DMS153 treated with DMSO at 0.1 percent for 48 hours (cell line): ENCODE data around the gene ATG9B.
A peak's percentile ranks its signal among the peaks of the same experiment; 100 is the strongest.

Experiments
- DNase-seq: peaks from one replicate; lab custom pipeline; 2025; ENCODE audit not compliant: unreplicated experiment; lab: John Stamatoyannopoulos, UW

The ATG9B gene

GRCh38 chr7:150983893-150984368 lies 40.4 kb downstream of the ATG9B start:
- DNase-seq: no peak

DNA sequence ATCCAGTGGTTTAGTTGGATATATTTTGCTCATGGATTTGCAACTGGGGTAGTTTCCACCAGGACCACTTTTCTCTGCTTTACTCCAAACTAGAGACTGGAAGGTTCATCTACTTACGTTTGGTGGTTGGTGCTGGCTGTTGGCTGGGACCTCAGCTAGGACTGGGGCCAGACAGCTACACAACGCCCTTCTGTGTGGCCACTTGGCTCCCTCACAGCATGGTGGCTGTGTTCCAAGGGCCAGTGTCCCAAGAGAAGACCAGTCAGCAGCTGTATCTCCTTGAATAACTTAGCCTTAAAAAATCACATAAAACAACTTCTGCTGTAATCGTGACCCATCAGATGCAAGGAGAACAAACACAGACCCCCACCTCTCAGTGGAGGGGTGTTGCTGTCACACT lies 41.9 kb downstream of the ATG9B start:
- DNase-seq: no peak

DNA sequence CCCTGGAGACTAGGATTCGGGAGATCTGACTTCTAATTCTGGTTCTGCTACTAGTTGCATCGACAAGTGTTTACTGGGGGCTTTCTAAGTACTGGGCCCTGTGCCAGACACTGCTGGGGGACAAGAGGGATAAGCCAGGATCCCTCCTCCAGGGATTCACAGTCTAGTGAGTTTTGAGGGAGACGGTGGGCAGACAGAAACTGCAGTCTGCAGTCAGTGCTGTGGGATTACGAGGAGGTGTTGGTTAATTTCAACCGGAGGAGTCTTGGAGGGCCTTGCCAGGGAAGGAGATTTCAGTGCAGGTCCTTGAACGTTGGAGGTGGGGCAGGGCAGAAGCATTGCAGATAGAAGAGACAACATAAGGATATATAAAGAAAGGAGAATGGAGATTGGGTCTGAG lies 42.6 kb downstream of the ATG9B start:
- DNase-seq: no peak

DNA sequence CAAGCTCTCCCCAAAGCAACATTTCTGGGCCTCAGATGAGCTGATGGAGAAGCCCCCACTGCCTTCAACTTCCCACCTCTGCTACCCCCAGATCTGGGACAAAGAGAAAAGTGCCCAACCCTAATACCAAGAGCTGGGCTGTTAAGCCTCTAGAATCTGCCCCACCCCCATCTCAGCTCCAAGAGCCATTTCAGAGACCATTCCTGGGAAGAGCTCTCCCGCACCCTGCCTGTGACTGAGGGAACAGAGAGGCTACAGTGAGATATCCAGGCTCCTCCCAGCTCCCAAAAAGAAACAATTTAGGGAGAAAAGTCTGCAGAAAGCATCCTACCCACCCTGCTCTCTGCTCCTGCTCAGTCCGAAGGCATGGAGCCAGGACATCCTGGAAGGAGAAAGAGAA lies 43.6 kb downstream of the ATG9B start:
- DNase-seq: no peak

DNA sequence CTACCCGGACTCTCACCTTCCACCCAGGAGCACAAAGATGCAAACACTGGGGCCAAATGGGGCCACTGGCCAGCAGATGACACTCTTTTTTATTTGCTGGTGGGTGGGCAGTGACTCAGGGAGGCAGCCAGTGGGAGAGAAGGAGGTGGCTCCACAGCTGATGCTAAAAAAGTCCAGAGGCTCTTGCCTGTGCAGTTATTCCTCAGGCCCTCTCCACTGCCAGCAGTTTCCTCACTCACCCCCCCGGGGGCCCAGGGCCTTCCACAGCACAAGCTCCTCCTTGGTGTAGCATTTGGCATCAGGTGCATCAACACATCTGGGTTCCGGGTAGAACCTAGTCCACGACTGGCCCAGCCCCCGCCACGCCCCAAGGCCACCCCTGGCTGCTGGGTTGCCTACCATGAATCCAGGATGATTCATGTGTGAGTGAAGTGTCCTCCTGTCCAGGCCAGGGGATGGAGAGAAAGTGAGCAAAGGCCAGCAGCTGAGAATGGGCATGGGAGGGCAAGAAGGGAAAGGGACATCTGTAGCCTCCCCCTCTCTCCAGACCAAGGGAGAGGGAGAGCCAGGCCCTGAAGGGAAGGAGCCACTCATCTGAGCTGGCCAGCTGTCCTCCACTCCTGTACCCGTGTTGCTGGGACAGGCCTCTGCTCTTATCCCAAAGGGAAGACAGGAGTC lies 44.4 kb downstream of the ATG9B start:
- no peak for DNase-seq

DNA sequence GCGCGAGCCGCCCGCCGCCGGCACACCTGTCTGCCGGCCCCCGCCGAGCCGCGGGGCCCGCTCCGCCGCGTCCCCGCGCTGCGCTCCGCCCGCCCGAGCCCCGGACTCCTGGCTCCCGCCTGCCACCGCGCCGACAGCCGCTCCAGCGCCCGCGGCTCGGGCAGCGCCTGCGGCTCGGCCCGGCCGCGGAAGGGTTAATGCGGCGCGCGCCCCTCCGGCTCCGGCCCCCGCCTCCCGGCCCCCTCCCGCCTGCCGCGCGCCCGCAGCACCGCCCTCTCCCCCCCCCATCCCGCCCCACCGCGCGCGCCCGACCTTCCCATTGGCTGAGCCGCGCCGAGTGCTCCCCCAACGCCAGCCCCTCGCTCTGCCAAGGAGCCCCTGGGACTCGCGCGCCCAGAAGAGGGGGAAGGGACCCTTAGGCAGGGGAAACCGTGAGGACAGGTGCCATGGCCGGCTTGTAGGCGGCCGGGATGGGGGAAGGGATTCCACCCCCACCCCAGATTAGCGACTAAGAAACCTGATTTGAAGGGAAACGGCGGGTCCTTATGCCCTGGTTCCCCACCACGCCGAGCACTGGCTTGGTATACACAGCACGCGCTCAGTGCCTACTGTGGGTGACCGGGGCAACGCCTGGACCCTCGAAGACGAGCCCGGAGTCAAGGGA lies 46.0 kb downstream of the ATG9B start, which contains the start of gene KCNH2:
TSS of gene KCNH2 (minus strand) at position 196 of the 664 bp plus-strand sequence. CDS start 408 bp downstream, outside the sequence.
- peak; percentile 52 for DNase-seq

- DNase-seq: no peak
Observed at GRCh38 chr7:150977382-150978125, 46.7 kb downstream of the ATG9B start.

DNA sequence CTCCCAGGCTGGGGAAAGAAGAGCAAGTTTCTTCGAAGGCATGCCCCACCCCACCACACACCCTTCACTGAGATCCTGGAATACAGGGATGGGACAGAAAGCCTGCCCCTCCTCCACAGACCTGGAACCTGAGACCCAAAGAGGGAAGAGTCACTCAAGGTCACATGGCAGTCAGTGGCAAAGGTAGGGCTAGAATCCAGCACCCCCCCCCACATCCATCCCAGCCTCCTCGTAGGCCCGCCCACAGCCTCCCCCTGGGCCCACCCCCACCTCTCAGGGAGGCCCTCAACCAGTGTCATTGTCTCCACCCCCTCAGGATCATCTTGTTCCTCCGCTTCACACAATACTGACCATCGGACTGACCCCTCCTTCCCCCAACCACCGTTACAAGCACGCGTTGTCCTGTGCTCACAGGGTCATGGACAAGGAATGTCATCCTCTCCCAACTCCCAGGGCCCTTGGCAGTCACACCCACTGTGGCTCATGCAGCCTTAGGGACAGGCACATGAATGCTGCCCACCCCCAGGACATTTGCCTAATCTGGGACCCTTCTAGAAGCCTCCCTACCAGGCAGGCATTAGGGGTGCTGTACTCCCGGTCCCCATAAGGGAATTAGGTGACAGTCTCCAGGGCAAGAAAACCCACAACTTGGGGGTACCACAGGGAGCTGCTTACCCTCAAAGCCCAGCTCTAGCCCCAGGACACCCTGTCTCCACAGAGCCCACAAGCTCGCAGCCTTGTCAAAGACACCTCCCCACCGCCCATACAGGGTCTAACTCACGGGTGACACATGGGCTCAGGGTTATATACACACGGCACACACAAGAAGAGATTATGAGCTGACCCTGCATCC lies 47.5 kb downstream of the ATG9B start:
- peak; percentile 27 for DNase-seq

DNA sequence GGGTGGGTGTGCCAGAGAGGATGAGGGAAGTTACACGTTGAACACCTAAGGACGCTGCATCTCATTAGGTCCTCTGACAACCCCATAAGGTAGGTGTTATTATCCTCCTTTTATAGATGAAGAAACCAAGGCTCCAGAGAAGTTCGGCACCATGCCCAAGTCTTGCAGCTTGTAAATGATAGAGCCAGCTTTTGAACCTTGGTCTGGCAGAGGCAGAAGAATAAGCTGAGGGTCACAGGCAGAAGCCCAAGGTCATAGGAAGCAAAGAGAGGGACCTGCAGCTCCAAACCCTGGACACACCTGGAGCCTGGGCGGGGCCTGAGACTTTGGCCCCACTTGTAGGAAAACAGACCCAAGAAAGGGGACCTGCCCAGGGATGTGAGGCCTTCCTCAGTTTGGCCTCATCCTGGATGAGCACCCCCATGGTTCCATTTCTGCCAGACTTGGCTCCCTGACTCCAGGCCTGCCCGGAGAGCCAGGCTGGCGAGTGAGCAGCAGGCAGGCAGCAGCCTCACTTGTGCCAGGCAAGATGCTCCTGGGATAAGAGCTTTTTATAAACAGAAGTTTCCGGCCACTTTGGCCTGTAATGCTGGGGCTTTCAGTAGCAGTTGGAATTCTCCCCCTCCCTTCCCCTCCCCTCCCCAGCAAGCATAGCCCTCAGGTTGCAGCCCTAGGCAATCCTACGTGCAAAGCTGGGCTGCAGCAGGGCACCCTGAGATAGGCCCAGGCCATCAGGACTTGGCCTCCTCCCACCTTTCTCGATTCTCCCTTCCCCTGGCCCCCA lies 48.6 kb downstream of the ATG9B start:
- no peak for DNase-seq

- peak; percentile 54 for DNase-seq
Observed at GRCh38 chr7:150974468-150975391, 49.6 kb downstream of the ATG9B start.

GRCh38 chr7:150973571-150974451 lies 50.5 kb downstream of the ATG9B start:
- DNase-seq: peak; percentile 79

GRCh38 chr7:150972741-150973140 lies 51.6 kb downstream of the ATG9B start:
- DNase-seq: no peak

GRCh38 chr7:150972023-150972468 lies 52.2 kb downstream of the ATG9B start:
- DNase-seq: peak; percentile 42

DNA sequence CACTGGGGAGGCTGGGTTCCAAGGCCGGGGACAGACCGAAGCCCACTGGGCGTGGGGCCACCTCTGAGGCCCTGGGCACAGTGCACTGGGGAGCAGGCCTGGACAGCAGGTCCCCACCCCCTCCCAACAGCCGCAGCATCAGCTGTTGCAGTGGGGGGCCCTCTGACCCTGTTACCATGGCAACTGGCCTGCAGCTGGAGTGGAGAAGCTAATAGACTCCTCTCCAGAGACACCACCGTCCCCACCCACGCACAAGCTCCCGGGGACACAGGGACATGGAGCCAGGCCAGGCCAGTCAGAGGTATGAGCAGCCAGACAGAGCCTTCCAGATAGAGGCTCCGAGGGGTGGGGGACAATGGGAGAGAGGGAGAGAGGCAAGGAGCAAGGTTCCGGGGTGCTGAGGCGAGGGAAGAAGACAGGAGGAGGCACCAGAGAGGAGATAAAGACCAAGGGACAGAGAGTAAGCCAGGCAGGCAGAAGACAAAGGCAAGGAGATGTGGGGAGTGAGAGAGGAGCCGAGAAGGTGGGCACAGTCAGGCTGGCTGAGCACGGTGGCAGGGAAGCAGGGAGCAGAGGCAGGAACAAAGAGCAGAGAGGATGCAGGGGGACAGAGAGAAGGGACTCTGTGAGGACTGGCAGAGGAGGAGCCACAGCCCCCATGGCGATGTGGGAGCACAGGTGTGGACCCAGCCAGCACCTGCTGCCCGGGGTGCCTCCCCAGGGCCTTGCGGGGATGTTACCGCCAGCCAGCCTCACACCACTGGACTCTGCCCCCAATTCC lies 52.9 kb downstream of the ATG9B start:
- DNase-seq: no peak

GRCh38 chr7:150970424-150970823 lies 53.9 kb downstream of the ATG9B start:
- no peak for DNase-seq

DNA sequence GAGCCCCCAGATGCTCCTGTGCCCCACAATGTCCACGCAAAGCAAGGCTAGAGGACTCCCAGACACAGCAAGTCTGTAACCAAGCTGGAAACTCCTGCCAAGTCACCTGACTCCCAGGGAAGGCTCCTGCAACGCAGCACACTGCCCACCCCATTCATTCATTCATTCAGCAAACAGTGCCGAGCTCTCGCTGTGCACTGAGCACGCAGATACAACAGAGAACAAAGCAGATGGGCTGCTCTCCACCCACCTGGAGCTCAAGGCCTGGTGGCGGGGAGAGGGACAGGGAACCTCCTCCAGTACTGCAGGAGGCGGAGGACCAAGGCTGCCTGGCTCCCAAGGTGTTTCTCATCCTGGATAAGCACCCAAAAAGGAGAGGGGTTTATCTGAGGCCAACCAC lies 54.8 kb downstream of the ATG9B start:
- peak; percentile 57 for DNase-seq

- DNase-seq: no peak
Observed at GRCh38 chr7:150968734-150969372, 55.4 kb downstream of the ATG9B start.
